ENCODE data around the gene ENOX2.

The ENOX2 gene

GRCh38 chrX:130902446-130902782, 595 bp downstream of the ENOX2 start:
- Histone ChIP-seq H3K27ac (ENCODE audit: low read length) (peak overlapping the region; percentile 64), H3K79me2 (ENCODE audit: insufficient read depth, low read length) (no peaks in the 10 kb centered on the region), H3K4me1 (ENCODE audit: insufficient read depth, low read length) (peaks cover 14% of the 10 kb centered on the region), H3K9ac (ENCODE audit: low read depth, low read length) (peak overlapping the region; percentile 92), H4K20me1 (ENCODE audit: insufficient read depth, low read length) (no peaks in the 10 kb centered on the region), H3K9me3 (ENCODE audit: insufficient read depth, low read length, severe bottlenecking) (no peaks in the 10 kb centered on the region), H3K36me3 (ENCODE audit: insufficient read depth, low read length) (peaks cover 4% of the 10 kb centered on the region; the same call in 1 of the 2 replicates), H3K4me2 (ENCODE audit: insufficient read depth, low read length) (peak overlapping the region; percentile 65), H2AFZ (ENCODE audit: low read depth, low read length) (peak overlapping the region; percentile 90), H3K4me3 (ENCODE audit: low read depth in 1 of 2, low read length in 2 of 2) (peak overlapping the region; percentile 63 to 83; a peak in 3 of 4 replicates), H3K27me3 (ENCODE audit: insufficient read depth, low read length, poor library complexity) (no peaks in the 10 kb centered on the region)
- DNase-seq (peak; percentile 19), ATAC-seq (ENCODE audit: insufficient read depth, low read depth) (no peak)
- TF ChIP-seq CTCF (IDR thresholded peaks at IDR 0.05; ENCODE audit: borderline replicate concordance, extremely low read depth, low read length, poor library complexity, severe bottlenecking): no peak
- no peak for TF ChIP-seq EZH2 (IDR thresholded peaks at IDR 0.05; ENCODE audit: borderline replicate concordance, low read depth, low read length, severe bottlenecking)

GRCh38 chrX:130896802-130897501, 6.1 kb downstream of the ENOX2 start:
- Histone ChIP-seq H3K4me3 (ENCODE audit: low read depth in 1 of 2, low read length in 2 of 2) (no peak overlapping the region), H3K27me3 (ENCODE audit: insufficient read depth, low read length, poor library complexity) (no peaks in the 10 kb centered on the region), H3K4me2 (ENCODE audit: insufficient read depth, low read length) (no peak overlapping the region), H3K9me3 (ENCODE audit: insufficient read depth, low read length, severe bottlenecking) (no peaks in the 10 kb centered on the region), H3K27ac (ENCODE audit: low read length) (no peak overlapping the region), H3K36me3 (ENCODE audit: insufficient read depth, low read length) (peaks cover 4% of the 10 kb centered on the region; the same call in 1 of the 2 replicates), H3K79me2 (ENCODE audit: insufficient read depth, low read length) (no peaks in the 10 kb centered on the region), H4K20me1 (ENCODE audit: insufficient read depth, low read length) (no peaks in the 10 kb centered on the region), H3K9ac (ENCODE audit: low read depth, low read length) (no peak overlapping the region), H3K4me1 (ENCODE audit: insufficient read depth, low read length) (peaks cover 4% of the 10 kb centered on the region), H2AFZ (ENCODE audit: low read depth, low read length) (no peak overlapping the region)
- DNase-seq: no peak
- no peak for TF ChIP-seq CTCF (IDR thresholded peaks at IDR 0.05; ENCODE audit: borderline replicate concordance, extremely low read depth, low read length, poor library complexity, severe bottlenecking)
- no peak for ATAC-seq (ENCODE audit: insufficient read depth, low read depth)

GRCh38 chrX:130896026-130896425, 7.0 kb downstream of the ENOX2 start:
- TF ChIP-seq CTCF (IDR thresholded peaks at IDR 0.05; ENCODE audit: borderline replicate concordance, extremely low read depth, low read length, poor library complexity, severe bottlenecking): no peak
- TF ChIP-seq EZH2 (IDR thresholded peaks at IDR 0.05; ENCODE audit: borderline replicate concordance, low read depth, low read length, severe bottlenecking): no peak

More at GRCh38 chrX:130896026-130896425, 7.0 kb downstream of the ENOX2 start:
- no peak for ATAC-seq (ENCODE audit: insufficient read depth, low read depth)
- no peak overlapping the region for H3K9ac ChIP-seq (ENCODE audit: low read depth, low read length)
- H3K27ac ChIP-seq (ENCODE audit: low read length): no peak overlapping the region
- no peaks in the 10 kb centered on the region for H3K79me2 ChIP-seq (ENCODE audit: insufficient read depth, low read length)
- no peaks in the 10 kb centered on the region for H3K9me3 ChIP-seq (ENCODE audit: insufficient read depth, low read length, severe bottlenecking)
- DNase-seq: no peak
- H3K4me1 ChIP-seq (ENCODE audit: insufficient read depth, low read length): no peaks in the 10 kb centered on the region
- no peaks in the 10 kb centered on the region for H3K27me3 ChIP-seq (ENCODE audit: insufficient read depth, low read length, poor library complexity)
- H3K4me2 ChIP-seq (ENCODE audit: insufficient read depth, low read length): no peak overlapping the region
- no peak overlapping the region for H2AFZ ChIP-seq (ENCODE audit: low read depth, low read length)
- H4K20me1 ChIP-seq (ENCODE audit: insufficient read depth, low read length): no peaks in the 10 kb centered on the region
- peaks cover 4% of the 10 kb centered on the region; the same call in 1 of the 2 replicates for H3K36me3 ChIP-seq (ENCODE audit: insufficient read depth, low read length)
- no peak overlapping the region for H3K4me3 ChIP-seq (ENCODE audit: low read depth in 1 of 2, low read length in 2 of 2)

Data from DND-41 (cell line).